IMR-90 (cell line): Measurements from ENCODE around the gene AQP4. TPM values are rescaled to one million over a fixed set of nuclear protein-coding genes. Genes with fewer than 3 reads are reported as not detected.

ENCODE experiments used
- ATAC-seq: fragments of 200-7000 bp; cut with Tn5 transposase; 2 replicates; pipeline ENCODE4 v1.9.1; 2020; ENCODE audit warnings: low read depth, mild to moderate bottlenecking, moderate library complexity
- BruUV-seq: library from RNA; stranded (reverse); fragments of 400-500 nt; replicated peaks from 2 replicates; lab custom pipeline; 2021; lab: Mats Ljungman, UMichigan
- CTCF ChIA-PET: fragments of 300-600 bp; formaldehyde crosslinking; extraction: SDS; loops from one replicate; lab custom pipeline; 2021; ENCODE audit warnings: antibody characterized with exemption; lab: Yijun Ruan, JAX
- POLR2A ChIA-PET: fragments of 300-600 bp; sonication (Branson Sonifier 250); formaldehyde crosslinking; loops from one replicate; lab custom pipeline; 2022; ENCODE audit warnings: antibody characterized with exemption; ENCODE audit not compliant: unreplicated experiment; lab: Charles Lee
- DNase-seq: peaks from one replicate; pipeline ENCODE4 v3.0.0; 2013
- H2AFZ ChIP-seq: replicated peaks from 2 replicates; pipeline ENCODE3; 2013; ENCODE audit warnings: low read length, mild to moderate bottlenecking; ENCODE audit not compliant: poor library complexity
- H2AK5ac ChIP-seq: 2 replicates; pipeline ENCODE4 v1.6.1; 2013; ENCODE audit warnings: low read depth, low read length, inconsistent platforms
- H2AK9ac ChIP-seq: replicated peaks from 2 replicates; pipeline ENCODE3; 2013; ENCODE audit warnings: mild to moderate bottlenecking, low read depth, low read length, moderate library complexity; ENCODE audit not compliant: poor library complexity
- H2BK120ac ChIP-seq: 2 replicates; pipeline ENCODE4 v1.6.1; 2013; ENCODE audit warnings: low read depth, low read length, inconsistent platforms
- H2BK15ac ChIP-seq: 3 replicates; pipeline ENCODE4 v1.6.1; 2013; ENCODE audit warnings: low read depth, low read length, inconsistent platforms
- H2BK20ac ChIP-seq: 2 replicates; pipeline ENCODE4 v1.6.1; 2013; ENCODE audit warnings: low read depth, mild to moderate bottlenecking, inconsistent platforms, low read length, moderate library complexity
- H2BK5ac ChIP-seq: 2 replicates; pipeline ENCODE4 v1.6.1; 2013; ENCODE audit warnings: mild to moderate bottlenecking, low read depth, low read length, inconsistent platforms; ENCODE audit not compliant: poor library complexity, severe bottlenecking
- H3K14ac ChIP-seq: replicated peaks from 2 replicates; pipeline ENCODE4 v1.6.1; 2013; ENCODE audit warnings: low read depth, low read length, inconsistent platforms
- H3K18ac ChIP-seq: 2 replicates; pipeline ENCODE4 v1.6.1; 2013; ENCODE audit warnings: low read depth, low read length, control low read depth
- H3K23ac ChIP-seq: 2 replicates; pipeline ENCODE4 v1.6.1; 2013; ENCODE audit warnings: low read depth, low read length, inconsistent platforms
- H3K27ac ChIP-seq: 2 replicates; pipeline ENCODE4 v1.5.1; 2013; ENCODE audit warnings: mild to moderate bottlenecking, control low read depth, low read length; ENCODE audit not compliant: insufficient read depth
- H3K27me3 ChIP-seq: 2 replicates; pipeline ENCODE4 v1.6.1; 2013; ENCODE audit warnings: low read length; ENCODE audit not compliant: control insufficient read depth, insufficient read depth
- H3K36me3 ChIP-seq: 2 replicates; pipeline ENCODE4 v1.6.1; 2013; ENCODE audit warnings: low read length, mixed read lengths; ENCODE audit not compliant: control insufficient read depth, insufficient read depth
- H3K4ac ChIP-seq: 2 replicates; pipeline ENCODE4 v1.6.1; 2013; ENCODE audit warnings: low read depth, low read length, inconsistent platforms
- H3K4me1 ChIP-seq: 2 replicates; pipeline ENCODE4 v1.6.1; 2013; ENCODE audit warnings: low read length, mixed read lengths; ENCODE audit not compliant: control insufficient read depth, insufficient read depth
- H3K4me2 ChIP-seq: 2 replicates; pipeline ENCODE4 v1.6.1; 2013; ENCODE audit warnings: low read depth, mild to moderate bottlenecking, control low read depth, low read length, moderate library complexity
- H3K4me3 ChIP-seq: 2 replicates; pipeline ENCODE4 v1.5.1; 2013; ENCODE audit warnings: low read depth, mild to moderate bottlenecking, control low read depth, low read length, moderate library complexity; ENCODE audit not compliant: insufficient read depth
- H3K56ac ChIP-seq: 2 replicates; pipeline ENCODE4 v1.6.1; 2013; ENCODE audit warnings: low read length, inconsistent platforms; ENCODE audit not compliant: insufficient read depth; ENCODE audit errors: extremely low read depth
- H3K79me1 ChIP-seq, 2 experiments: 2 replicates each; pipeline ENCODE4 v1.6.1; 2013; ENCODE audit warnings: low read length in 2 of 2, inconsistent platforms in 1 of 2, low read depth in 1 of 2
- H3K9ac ChIP-seq: 2 replicates; pipeline ENCODE4 v1.6.1; 2013; ENCODE audit warnings: low read depth, low read length, control low read depth
- H3K9me1 ChIP-seq: 2 replicates; pipeline ENCODE4 v1.6.1; 2013; ENCODE audit warnings: low read length, inconsistent platforms; ENCODE audit not compliant: insufficient read depth
- H3K9me3 ChIP-seq: 2 replicates; pipeline ENCODE4 v1.6.1; 2013; ENCODE audit warnings: low read length; ENCODE audit not compliant: control insufficient read depth, insufficient read depth
- H4K20me1 ChIP-seq: 2 replicates; pipeline ENCODE4 v1.6.1; 2013; ENCODE audit warnings: low read length, inconsistent platforms; ENCODE audit not compliant: insufficient read depth
- H4K5ac ChIP-seq: 2 replicates; pipeline ENCODE4 v1.6.1; 2013; ENCODE audit warnings: mild to moderate bottlenecking, low read depth, low read length, control low read depth
- H4K8ac ChIP-seq, 2 experiments: 2 replicates each; pipeline ENCODE4 v1.6.1; 2013; ENCODE audit warnings: low read depth in 2 of 2, low read length in 2 of 2, control low read depth in 1 of 2, inconsistent platforms in 1 of 2
- H4K91ac ChIP-seq: 2 replicates; pipeline ENCODE4 v1.6.1; 2013; ENCODE audit warnings: low read depth, low read length, inconsistent platforms; ENCODE audit not compliant: insufficient read depth
- BHLHE40 ChIP-seq: fragments of 150-350 bp; IDR thresholded peaks from 2 replicates; pipeline ENCODE4 v1.6.1; 2016; ENCODE audit warnings: mild to moderate bottlenecking, low read depth, low read length
- CEBPB ChIP-seq: IDR thresholded peaks from 2 replicates; pipeline ENCODE4 v1.6.1; 2012; ENCODE audit warnings: low read depth, low read length, improper control_type of control experiment
- CHD1 ChIP-seq: IDR thresholded peaks from 2 replicates; pipeline ENCODE4 v1.6.1; 2012; ENCODE audit warnings: low read depth, low read length, improper control_type of control experiment
- CTCF ChIP-seq: conservative IDR thresholded peaks from 2 replicates; pipeline ENCODE4 v1.5.1; 2012; ENCODE audit warnings: mild to moderate bottlenecking, low read depth, low read length, improper control_type of control experiment
- ELK1 ChIP-seq: fragments of 150-350 bp; IDR thresholded peaks from 2 replicates; pipeline ENCODE4 v1.6.1; 2016; ENCODE audit warnings: low read depth, mild to moderate bottlenecking, low read length, moderate library complexity, borderline replicate concordance
- FOS ChIP-seq: fragments of 150-350 bp; IDR thresholded peaks from 2 replicates; pipeline ENCODE4 v1.6.1; 2016; ENCODE audit warnings: low read depth, low read length
- MAFK ChIP-seq: IDR thresholded peaks from 2 replicates; pipeline ENCODE4 v1.6.1; 2012; ENCODE audit warnings: low read depth, low read length, improper control_type of control experiment
- MAZ ChIP-seq: IDR thresholded peaks from 2 replicates; pipeline ENCODE4 v1.6.1; 2012; ENCODE audit warnings: low read depth, mild to moderate bottlenecking, low read length, improper control_type of control experiment, moderate library complexity, borderline replicate concordance
- MXI1 ChIP-seq: IDR thresholded peaks from 2 replicates; pipeline ENCODE4 v1.6.1; 2012; ENCODE audit warnings: low read depth, mild to moderate bottlenecking, low read length, moderate library complexity, borderline replicate concordance
- NFE2L2 ChIP-seq: fragments of 150-350 bp; IDR thresholded peaks from 2 replicates; pipeline ENCODE4 v1.6.1; 2016; ENCODE audit warnings: low read depth, mild to moderate bottlenecking, low read length
- POLR2A ChIP-seq: IDR thresholded peaks from 2 replicates; pipeline ENCODE4 v1.6.1; 2012; ENCODE audit warnings: mild to moderate bottlenecking, low read depth, low read length
- RCOR1 ChIP-seq: IDR thresholded peaks from 2 replicates; pipeline ENCODE4 v1.6.1; 2012; ENCODE audit warnings: mild to moderate bottlenecking, low read length, improper control_type of control experiment; ENCODE audit not compliant: insufficient replicate concordance
- RFX5 ChIP-seq: IDR thresholded peaks from 2 replicates; pipeline ENCODE4 v1.8.0; 2012; ENCODE audit warnings: low read depth, mild to moderate bottlenecking, low read length, moderate library complexity
- SMC3 ChIP-seq: fragments of 150-350 bp; IDR thresholded peaks from 2 replicates; pipeline ENCODE4 v1.6.1; 2016; ENCODE audit warnings: low read depth, mild to moderate bottlenecking, antibody characterized with exemption, low read length, moderate library complexity
- USF2 ChIP-seq: fragments of 150-350 bp; IDR thresholded peaks from 2 replicates; pipeline ENCODE4 v1.6.1; 2017; ENCODE audit warnings: mild to moderate bottlenecking, antibody characterized with exemption, low read length, low read depth
- WGBS, 2 experiments: methylation state at CpG; one replicate each; pipeline versions ENCODE4 v1.1.5 to v1.1.7; 2013; ENCODE audit warnings: missing lambda C conversion rate in 2 of 2; ENCODE audit not compliant: insufficient read length in 1 of 2; ENCODE audit errors: extremely low coverage in 2 of 2; 5-methylcytosine and 5-hydroxymethylcytosine counted together
- dilution Hi-C: fragments of 300-500 bp; cut with HindIII; formaldehyde crosslinking; loops from one replicate; pipeline ENCODE4 v1.14.3; 2018; ENCODE audit warnings: low sequenced_read_pairs; ENCODE audit not compliant: unreplicated experiment
- in situ Hi-C: fragments of 300-500 bp; cut with MboI; formaldehyde crosslinking; loops from 3 replicates; pipeline ENCODE4 v1.14.3; 2019; ENCODE audit warnings: low sequenced_read_pairs, inconsistent platforms, mixed read lengths
- intact Hi-C: fragments of 100-400 bp; cut with micrococcal nuclease; formaldehyde crosslinking; loops from 2 replicates; pipeline ENCODE4 v1.10.0; 2022
- polyA plus RNA-seq, 3 experiments: library from polyadenylated mRNA; depleted of rRNA; stranded (reverse); fragments of >200 nt; gene quantifications; 2 replicates each; pipeline ENCODE4 v1.2.3, GENCODE V29; 2012; ENCODE audit warnings: low replicate concordance in 1 of 3
- total RNA-seq: library from RNA; depleted of rRNA; stranded (reverse); fragments of >200 nt; gene quantifications from 2 replicates; pipeline ENCODE4 v1.2.3, GENCODE V29; 2012

The AQP4 gene
- total and polyA plus RNA-seq, 2 of the 4 experiments (the other 2 are of a cell fraction): not detected

GRCh38 chr18:26865557-26865956 lies at the start of gene AQP4 (continued):
- TF ChIP-seq MAZ: no peak

- no TSS peak for BruUV-seq
- Histone ChIP-seq H3K9ac (no peak overlapping the region), H2BK20ac (no peak overlapping the region), H2BK120ac (no peak overlapping the region), H2AK5ac (no peak overlapping the region), H3K27ac (no peak overlapping the region), H3K36me3 (no peaks in the 10 kb centered on the region), H4K20me1 (no peaks in the 10 kb centered on the region), H2AK9ac (no peak overlapping the region), H4K8ac (no peak overlapping the region), H2BK5ac (no peak overlapping the region), H3K23ac (no peak overlapping the region), H3K14ac (no peak overlapping the region), H3K4me2 (no peak overlapping the region), H3K4me1 (no peaks in the 10 kb centered on the region), H3K18ac (no peak overlapping the region), H3K27me3 (no peaks in the 10 kb centered on the region), H2BK15ac (no peak overlapping the region), H4K5ac (no peak overlapping the region), H3K56ac (no peak overlapping the region), H2AFZ (no peak overlapping the region), H3K4me3 (no peak overlapping the region), H3K9me1 (no peaks in the 10 kb centered on the region), H3K4ac (no peak overlapping the region), H3K79me1 (no peaks in the 10 kb centered on the region), H3K9me3 (peaks cover 2% of the 10 kb centered on the region; the same call in 1 of the 2 replicates), H4K91ac (no peak overlapping the region)
- DNase-seq (no peak), ATAC-seq (no peak)
- CTCF ChIA-PET: no interaction called here
- POLR2A ChIA-PET: no interaction called here
- in situ Hi-C loops: no loop called here
- dilution Hi-C loops: no loop called here
- WGBS, 2 experiments: no CpG with 5 or more reads among the region's 4 CpGs
- intact Hi-C loops: no loop called here
- TF ChIP-seq CEBPB (no peak), FOS (no peak), SMC3 (no peak), MXI1 (no peak), CHD1 (no peak), USF2 (no peak), ELK1 (no peak), MAZ (no peak), RFX5 (no peak), RCOR1 (no peak), BHLHE40 (no peak), MAFK (no peak), CTCF (no peak), POLR2A (no peak), NFE2L2 (no peak)
These were observed 46.3 kb upstream of the AQP4 start for GRCh38 chr18:26911840-26912239.
